GM21786 (cell line): Measurements from ENCODE around the gene CHRM4.

Experiments
- ATAC-seq: cut with Tn5 transposase; IDR thresholded peaks from one replicate; pipeline ENCODE4 v1.9.1; 2021; ENCODE audit not compliant: unreplicated experiment

CHRM4 gene

DNA sequence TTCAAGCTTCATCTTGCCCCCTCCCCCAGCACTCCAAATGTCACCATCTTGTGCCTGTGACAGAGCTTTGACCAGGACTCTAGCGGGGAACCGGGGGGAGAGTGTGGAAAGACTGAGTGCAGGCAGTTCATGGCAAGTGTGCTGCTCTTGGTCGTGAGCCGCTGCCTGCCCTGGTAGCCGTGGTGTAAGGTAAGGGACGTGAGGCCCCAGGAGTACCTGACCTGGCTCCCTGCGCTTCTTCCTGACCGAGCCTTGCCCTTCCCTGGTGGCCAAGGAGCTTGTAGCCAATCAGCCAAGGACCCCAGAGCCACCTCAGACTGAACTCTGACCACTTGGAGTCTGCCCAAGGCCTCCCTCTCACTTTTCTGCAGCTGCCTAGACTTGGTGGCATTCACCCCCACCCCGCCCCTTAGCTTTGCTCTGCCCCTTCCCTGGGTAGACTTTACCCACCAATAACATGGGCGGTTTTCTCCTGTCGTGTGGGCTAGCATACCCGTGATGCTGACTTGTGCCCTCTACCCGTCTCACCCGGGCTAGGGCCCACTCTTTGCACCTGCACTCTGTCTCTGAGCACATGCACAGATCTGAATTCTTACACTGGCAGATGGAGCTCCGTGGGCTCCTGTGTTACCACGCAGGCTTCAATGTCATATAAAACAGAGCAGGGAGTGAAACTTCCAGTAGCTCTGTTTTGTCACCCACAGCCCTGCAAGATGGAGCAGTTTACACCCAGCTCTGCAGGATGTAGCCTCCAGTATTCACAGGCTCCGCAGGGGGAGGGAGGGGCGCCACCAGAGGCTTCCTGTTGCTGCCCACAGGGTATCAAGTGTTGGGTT, 42.8 kb downstream of the CHRM4 start:
- no peak for ATAC-seq

DNA sequence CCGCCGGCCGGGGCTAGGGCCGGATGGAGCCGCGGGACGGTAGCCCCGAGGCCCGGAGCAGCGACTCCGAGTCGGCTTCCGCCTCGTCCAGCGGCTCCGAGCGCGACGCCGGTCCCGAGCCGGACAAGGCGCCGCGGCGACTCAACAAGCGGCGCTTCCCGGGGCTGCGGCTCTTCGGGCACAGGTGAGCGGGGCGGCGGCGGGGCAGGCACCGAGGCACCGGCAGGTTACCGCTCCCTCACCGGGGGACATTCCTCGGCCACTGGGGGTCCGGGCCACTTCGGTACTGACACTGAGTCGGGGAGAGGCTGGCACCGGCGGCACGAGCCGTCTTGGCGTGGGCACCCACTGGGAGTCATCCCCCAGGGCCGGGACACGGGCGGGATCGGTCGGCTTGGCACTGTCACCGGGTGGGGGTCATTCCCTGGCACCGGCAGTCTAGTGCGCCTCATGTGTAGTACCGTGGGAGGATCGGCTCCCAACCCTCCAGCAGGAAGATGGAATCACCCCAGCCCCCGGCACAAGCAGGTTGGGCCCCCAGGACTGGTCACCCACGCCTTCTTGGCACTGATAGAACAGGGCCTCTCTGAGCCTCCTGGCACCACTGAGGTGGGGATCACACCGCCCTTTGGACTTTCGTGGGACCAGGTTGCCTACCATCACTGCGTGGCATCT, 43.8 kb downstream of the CHRM4 start:
- no peak for ATAC-seq

DNA sequence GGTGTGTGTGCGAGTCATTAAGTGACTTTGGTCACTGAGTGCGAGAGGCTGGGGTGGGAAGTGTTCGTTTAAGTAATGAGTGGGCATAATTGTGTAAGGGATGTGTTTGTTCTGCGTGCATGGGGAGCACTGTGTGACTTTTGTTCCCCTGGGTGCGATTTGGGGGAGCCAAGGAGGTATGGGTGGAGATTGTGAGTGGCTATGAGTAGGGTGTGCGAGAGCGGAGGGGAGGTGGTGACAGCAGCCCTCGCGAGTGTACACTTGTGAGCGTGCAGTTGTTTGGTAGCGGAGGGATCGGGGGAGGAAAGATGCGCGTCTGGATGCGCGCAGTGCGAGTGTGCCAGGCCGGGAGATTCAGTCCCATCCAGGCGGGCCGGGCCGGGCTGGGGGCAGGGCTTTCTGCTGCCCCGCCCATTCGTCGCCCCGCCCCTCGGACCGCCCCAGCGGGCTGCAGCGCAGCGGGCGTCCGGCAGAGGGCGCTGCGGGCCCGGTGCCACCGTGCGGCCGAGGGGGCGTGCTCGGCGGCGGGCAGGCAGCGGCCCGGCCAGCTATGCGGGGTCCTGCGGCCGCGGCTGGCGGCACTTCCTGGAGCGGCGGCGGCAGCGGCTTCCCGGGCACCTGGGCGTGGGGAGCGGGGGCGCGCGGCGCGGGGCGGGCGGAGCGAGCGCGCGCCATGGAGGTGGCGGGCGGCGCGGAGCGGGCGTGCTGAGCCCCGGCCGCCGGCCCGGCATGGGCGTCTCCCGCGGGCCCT, 44.5 kb downstream of the CHRM4 start, which contains the start of gene DGKZ:
Gene DGKZ, plus strand, starts transcription at position 578 of the 751 bp plus-strand sequence. CDS start 197 bp downstream, outside the sequence.
- ATAC-seq, result peak; percentile 56

DNA sequence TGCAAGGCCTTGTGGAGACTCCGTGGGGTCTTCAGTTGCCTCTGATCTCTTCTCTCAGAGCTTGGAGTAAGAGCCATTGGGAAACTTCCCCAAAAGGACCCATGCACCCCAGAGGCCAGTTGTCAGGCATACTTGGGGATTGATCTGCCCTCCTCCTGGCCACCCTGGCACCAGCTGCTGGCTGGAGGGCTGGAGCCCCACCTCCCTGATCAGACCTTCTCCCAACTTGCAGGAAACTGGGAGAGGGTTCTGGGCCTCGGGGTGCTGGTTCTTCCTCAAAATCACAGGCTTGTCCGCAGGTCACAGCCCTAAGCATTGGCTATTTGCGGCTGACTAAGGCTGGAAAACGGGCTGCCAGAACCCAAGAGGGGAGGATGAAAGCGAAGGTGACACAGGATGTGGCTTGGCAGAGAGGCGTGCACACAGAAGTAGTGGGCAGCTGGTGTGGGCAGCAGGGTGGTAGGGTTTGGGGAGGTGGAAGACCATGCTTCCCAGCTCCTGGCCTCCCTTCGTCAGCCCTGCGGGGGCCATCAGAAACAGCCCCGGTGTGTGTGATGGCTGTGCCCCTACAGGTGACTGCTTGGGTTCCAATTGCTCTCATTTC, 45.6 kb downstream of the CHRM4 start:
- ATAC-seq, result no peak

DNA sequence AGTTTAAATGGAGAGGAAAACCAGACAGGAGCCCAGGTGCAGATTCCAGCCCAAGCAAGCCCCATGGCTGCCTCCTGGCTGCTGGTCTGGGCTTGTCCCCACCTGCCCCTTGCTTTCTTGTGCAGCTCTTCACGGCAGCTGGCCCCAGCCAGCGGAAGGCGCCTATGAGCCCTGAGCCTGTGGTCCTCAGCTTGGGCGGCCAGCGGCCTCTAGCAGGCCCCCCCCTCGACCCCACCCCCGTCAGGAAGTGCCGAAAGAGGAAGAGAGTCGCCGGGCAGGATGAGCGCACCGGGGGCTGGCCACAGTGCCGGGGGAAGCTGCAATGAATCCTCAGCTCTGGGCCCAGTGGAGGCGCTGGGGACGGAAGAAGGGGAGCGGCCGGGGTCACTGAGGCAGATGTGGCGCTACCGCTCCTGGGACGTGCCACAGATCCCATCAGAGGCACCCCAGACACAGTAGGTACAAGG, 46.4 kb downstream of the CHRM4 start:
- no peak for ATAC-seq

DNA sequence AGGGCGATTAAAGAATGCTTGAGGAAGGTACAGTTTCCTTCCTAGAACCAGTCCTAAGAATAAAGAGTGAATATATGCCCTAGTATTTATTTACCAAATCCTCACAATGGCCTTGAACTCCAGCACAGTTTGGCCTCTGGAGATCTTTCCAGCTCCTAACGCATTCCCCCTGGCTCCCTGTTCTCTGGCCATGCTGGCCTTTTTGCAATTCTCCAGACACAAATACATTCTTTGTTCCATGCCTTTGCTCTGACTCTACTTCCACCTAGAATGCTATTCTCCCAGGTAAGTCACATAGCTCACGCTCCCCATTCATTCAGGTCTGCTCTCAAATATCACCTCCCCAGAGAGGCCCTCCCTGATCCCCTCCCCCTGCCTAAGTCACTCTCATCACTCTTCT, 48.1 kb downstream of the CHRM4 start:
- no peak for ATAC-seq

DNA sequence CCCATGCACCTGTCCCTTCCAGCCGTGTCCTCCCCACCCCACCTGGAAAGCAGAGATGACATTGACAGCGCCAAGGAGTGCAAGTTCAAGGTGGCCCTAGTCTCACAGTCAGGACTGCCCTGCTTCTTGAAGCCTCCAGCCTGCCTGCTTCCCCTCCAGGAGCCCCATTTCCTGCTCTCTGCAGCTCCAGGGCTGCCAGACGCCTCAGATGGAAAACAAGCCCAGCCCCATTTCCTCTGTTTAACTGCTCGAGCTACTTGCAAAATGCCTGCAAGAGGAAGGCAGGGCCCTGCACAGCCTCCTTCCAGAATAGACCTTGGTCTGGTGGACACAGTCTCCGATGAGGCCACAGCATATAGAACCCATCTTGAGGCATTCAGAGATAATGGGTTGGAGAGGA, 49.3 kb downstream of the CHRM4 start:
- no peak for ATAC-seq

- ATAC-seq, result no peak
These were observed 50.1 kb downstream of the CHRM4 start for GRCh38 chr11:46341454-46341853.

- no peak for ATAC-seq
These were observed 51.8 kb downstream of the CHRM4 start for GRCh38 chr11:46339816-46340215.

DNA sequence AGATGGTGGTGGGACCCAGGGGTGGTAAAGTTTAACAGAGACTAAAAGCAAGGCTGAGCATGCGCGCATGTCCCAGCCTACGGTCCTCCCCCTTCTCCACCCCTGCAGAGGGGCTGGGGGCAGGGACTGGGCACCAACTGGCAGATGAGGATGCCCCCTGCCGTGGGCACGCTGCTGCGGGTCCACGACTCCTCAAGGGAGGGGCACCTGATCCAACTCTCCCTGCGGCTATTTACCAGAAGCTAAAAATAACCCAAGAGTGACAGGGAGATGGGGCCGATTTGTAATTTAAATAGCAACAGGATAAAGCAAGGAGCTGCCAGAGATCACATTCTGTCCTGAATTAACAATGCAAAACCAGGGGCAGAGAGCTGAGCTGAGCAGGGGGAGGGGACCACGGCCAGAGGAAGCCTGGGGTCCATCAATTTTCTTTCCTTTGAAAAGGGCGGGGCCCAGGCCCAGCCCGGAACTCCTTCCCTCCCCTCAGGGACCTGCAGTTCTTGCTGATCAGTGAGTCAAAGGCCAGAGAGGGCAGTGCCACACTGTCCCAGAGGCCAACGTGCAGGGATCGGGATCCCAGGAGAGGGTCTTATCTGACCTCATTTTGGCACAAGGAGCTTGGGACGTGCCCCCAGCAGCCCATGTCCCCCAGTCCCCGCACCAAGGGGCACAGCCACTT, 52.4 kb downstream of the CHRM4 start:
- no peak for ATAC-seq

- ATAC-seq, result no peak
These were observed 53.0 kb downstream of the CHRM4 start for GRCh38 chr11:46338636-46338987.

GRCh38 chr11:46337626-46338345, 53.8 kb downstream of the CHRM4 start:
- ATAC-seq, result no peak

- no peak for ATAC-seq
These were observed 54.9 kb downstream of the CHRM4 start for GRCh38 chr11:46336563-46337180.

- no peak for ATAC-seq
These were observed 55.5 kb downstream of the CHRM4 start for GRCh38 chr11:46335890-46336562.

DNA sequence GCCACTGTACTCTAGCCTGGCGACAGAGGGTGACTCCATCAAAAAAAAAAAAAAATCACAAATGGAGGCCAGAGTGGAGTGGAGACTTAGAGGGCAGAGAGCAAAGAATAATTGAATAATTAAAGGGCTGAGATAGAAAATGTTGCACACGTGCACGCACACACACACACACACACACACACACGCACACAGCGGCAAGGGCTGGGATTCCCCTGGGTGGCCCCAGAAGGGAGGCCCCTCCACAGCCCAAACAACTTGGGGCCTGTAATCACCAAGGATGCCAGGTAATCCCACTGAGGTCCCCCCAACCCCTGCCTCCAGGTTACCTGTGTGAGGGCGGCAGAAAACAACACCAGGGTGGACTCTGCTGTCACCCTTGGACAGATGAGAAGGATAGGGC, 56.3 kb downstream of the CHRM4 start:
- ATAC-seq, result no peak

DNA sequence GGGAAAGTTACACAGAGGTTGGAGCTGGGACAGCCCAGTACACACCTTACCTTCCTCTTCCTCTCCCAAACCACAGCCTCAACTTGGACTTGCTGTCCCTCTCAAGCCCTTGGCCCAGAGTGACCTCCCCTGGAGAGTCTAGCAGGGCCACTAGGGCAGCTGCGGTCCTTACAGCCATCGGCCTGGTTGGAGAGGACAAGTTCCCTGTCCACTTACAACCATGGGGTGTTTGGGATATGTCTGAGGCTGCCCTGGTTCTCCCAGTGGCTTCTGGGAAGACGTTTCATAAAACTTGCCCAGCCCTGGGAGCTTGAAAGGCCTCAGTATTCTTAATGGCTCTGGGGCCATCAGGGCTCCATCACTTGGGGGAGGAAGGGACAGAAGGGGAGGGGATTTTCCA, 57.4 kb downstream of the CHRM4 start:
- no peak for ATAC-seq
